GM08714 (cell line): ENCODE measurements around the gene FXYD2.
"Not testable (repeated sequence)": the region's sequence is repeated elsewhere in the genome, so short reads cannot be mapped to it uniquely, and the experiment has no call there.

Source experiments
- H3K4me3 ChIP-seq: fragments of 200-500 bp; sonication (Bioruptor generic); 2 replicates; pipeline ENCODE4 v1.5.1; 2014; ENCODE audit warnings: mild to moderate bottlenecking, low read length, inconsistent platforms
- ZNF274 ChIP-seq: IDR thresholded peaks from 2 replicates; pipeline ENCODE4 v1.6.1; 2012; ENCODE audit warnings: mild to moderate bottlenecking, low read depth, low read length

Gene FXYD2

GRCh38 chr11:117815262-117815803, 9.2 kb downstream of the FXYD2 start:
- no peak for TF ChIP-seq ZNF274

DNA sequence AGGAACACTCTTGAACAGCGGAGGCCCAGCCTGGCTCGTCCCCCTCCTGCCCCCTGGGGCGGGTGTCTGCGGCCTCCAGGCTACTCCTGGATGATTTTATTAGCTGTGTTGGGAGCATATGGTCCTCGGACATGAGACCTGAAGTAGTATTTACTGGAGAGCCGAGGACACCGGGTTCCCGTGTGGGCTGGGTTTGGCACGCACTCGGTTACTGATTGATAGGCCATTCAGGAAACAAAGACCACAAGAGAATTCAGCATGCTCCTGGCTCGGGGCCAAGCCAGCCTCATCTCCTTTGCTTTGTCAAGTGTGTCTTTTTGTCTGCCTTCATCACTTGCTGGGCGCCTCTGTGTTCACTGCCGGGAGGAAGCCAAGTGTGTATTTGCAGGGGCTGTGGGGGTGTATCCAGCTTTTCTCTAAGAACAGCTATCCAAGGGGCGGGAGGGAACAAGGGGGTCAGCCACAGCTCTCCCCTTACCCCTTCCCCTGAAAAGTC, 9.7 kb downstream of the FXYD2 start:
- H3K4me3 ChIP-seq = peak overlapping the region; percentile 63; the same call in 1 of the 2 replicates
- no peak for TF ChIP-seq ZNF274

More at GRCh38 chr11:117815262-117815803, 9.2 kb downstream of the FXYD2 start:
- H3K4me3 ChIP-seq = peak overlapping the region; percentile 63; the same call in 1 of the 2 replicates

DNA sequence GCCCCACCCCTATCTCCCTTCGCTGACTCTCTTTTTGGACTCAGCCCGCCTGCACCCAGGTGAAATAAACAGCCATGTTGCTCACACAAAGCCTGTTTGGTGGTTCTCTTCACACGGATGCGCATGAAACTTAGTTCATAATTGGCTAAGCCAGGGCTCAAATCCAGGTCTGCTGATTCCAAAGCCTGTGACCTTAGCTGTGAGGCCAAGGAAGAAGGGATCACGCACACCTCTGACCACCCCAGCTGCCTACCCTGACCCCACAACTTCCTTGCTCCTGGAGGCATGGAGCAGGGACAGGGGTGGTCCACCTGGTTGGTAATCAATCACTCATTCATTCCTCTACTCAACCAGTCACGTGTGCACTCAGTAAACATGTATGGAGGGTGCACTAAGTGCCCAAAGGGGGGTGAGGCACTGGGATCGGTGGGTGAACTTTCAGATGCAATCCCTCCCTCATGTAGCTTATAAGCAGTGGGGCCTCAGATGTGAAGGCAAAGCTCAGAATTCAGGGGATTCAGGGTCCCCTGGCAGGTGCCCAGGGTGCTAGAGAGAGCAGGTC, 10.3 kb downstream of the FXYD2 start:
- peak overlapping the region; percentile 39; the same call in 1 of the 2 replicates for H3K4me3 ChIP-seq
- no peak for TF ChIP-seq ZNF274

DNA sequence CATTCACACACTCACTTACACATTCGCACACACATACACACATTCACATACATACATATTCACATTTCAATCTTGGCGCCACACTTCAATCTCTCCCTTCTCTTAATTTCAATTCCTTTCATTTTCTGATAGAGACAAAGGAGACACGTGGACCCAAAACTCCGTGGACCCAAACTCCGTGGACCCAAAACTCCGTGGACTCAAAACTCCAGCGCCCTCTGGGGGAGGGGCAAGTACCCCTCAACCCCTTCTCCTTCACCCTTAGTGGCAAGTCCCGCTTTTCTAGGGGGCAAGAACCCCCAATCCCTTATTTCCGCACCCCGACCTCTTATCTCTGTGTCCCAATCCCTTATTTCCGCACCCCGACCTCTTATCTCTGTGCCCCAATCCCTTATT, 14.5 kb downstream of the FXYD2 start:
- not testable (repeated sequence) for H3K4me3 ChIP-seq

- H3K4me3 ChIP-seq = no peak overlapping the region
- TF ChIP-seq ZNF274 = no peak
Measured at GRCh38 chr11:117809236-117810055, 15.1 kb downstream of the FXYD2 start.

DNA sequence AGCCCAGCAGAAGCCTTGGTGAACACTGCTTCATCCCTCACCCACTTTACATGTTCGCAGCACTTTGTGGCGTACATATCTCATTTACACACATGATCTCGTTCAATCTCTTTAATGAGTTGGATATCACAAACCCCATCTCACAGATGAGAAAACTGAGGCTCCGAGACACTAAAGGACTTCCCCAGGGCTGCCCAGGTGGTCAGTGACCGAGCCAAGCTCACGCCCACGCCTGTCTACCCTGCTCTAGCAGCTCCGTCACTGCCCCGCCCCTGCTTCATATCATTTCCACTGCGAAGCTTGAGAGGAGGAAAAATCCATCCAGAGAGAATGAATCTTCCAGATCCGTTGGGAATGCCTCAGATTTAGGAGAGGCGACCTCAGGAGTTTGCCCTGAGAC, 15.8 kb downstream of the FXYD2 start:
- H3K4me3 ChIP-seq = no peak overlapping the region
- TF ChIP-seq ZNF274 = no peak

DNA sequence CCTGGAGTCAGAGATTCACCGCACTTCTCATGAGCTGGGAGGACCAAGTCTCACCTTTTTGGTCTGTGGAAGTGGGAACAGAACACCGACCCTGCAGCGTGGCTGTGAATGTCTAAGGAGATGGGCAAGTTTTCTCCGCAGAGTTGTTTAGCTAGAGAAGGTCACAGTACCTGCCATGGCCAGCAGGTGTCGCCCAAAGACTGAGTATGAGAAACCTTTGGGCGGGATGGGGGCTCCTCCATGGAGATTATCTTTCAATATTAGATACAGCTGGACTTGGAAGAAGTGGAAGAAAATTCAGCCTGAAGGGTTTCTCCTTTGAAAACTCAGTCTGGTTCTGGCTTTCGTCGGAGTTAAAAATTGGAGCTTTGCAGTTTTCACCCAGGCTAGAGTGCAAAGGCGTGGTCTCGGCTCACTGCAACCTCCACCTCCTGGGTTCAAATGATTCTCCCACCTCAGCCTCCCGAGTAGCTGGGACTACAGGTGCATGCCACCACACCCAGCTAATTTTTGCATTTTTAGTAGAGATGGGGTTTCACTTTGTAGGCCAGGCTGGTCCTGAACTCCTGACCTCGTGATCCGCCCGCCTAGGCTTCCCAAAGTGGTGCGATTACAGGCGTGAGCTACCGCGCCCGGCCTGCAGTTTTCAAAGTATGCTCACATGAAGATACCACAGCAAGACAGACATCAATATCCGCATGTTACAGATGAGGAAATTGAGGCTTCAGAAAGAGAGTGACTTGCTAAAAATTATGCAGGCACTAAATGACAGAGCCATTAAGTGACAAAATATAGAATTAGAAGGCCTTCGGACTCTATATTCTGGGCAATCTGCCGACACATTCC, 16.8 kb downstream of the FXYD2 start:
- no peak for TF ChIP-seq ZNF274

GRCh38 chr11:117806846-117807245, 17.7 kb downstream of the FXYD2 start:
- no peak overlapping the region for H3K4me3 ChIP-seq
- no peak for TF ChIP-seq ZNF274

More for the DNA sequence above, 16.8 kb downstream of the FXYD2 start:
- no peak overlapping the region for H3K4me3 ChIP-seq

GRCh38 chr11:117805045-117805444, 19.5 kb downstream of the FXYD2 start:
- no peak overlapping the region for H3K4me3 ChIP-seq
- no peak for TF ChIP-seq ZNF274

GRCh38 chr11:117803896-117804295, 20.6 kb downstream of the FXYD2 start:
- TF ChIP-seq ZNF274 = no peak
- H3K4me3 ChIP-seq = no peak overlapping the region

- no peak overlapping the region for H3K4me3 ChIP-seq
- no peak for TF ChIP-seq ZNF274
Measured at GRCh38 chr11:117799634-117800033, 24.9 kb downstream of the FXYD2 start.

DNA sequence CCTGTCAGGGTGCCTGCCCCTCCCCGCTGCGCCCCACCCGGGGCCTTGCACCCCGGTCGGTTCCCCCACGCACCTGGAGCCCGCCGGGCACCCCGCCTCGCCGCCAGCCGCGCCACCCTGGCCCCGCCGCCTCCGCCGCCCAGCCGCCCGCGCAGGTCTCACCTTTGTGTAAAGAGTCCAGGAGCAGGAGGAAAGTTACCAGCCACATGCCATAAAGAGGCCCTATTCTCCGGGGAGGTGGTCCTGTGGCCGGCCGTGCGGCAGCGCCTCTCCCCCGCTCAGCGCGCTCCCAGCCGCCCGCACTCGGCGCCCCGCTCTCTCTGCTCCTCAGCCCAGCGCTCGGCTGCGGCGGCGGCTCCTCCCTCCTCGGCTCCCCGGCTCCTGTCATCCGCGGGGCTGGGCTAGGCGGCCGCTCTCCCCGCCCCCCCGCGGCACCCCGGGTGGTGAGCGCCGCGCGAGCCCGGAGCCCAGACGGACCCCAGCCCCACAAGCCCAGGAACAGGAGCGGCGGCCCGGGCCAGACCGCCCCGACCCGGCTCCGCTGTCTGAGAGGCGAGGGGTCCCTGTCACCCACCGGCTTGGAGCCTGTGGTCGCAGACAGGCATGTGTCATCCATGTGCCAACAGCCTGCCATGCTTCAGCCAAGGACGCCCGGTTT, 27.5 kb downstream of the FXYD2 start, which contains the start of gene DSCAML1:
TSS of gene DSCAML1 (minus strand) at position 345 of the 658 bp plus-strand sequence. CDS start at position 208, 137 bp downstream.
- H3K4me3 ChIP-seq = peak within 1 kb of the TSS; percentile 14; the same call in 1 of the 2 replicates
- no peak for TF ChIP-seq ZNF274

GRCh38 chr11:117796456-117796871, 28.1 kb downstream of the FXYD2 start:
- H3K4me3 ChIP-seq = peak overlapping the region; percentile 14; the same call in 1 of the 2 replicates
- TF ChIP-seq ZNF274 = no peak
